Parathyroid adenoma (tissue), 2 donors: ENCODE results near the gene DNAJC25.

Experiments used
- H2AFZ ChIP-seq: fragments of 300-600 bp; sonication (generic); one replicate; pipeline ENCODE4 v1.7.0; 2017; ENCODE audit warnings: antibody characterized with exemption, mild to moderate bottlenecking
- H3K27ac ChIP-seq: fragments of 300-600 bp; sonication (generic); one replicate; pipeline ENCODE4 v1.7.0; 2017
- H3K27me3 ChIP-seq: fragments of 300-600 bp; sonication (generic); one replicate; pipeline ENCODE4 v1.7.0; 2017; ENCODE audit warnings: low read length; ENCODE audit not compliant: control insufficient read depth, insufficient read depth
- H3K36me3 ChIP-seq: fragments of 300-600 bp; sonication (generic); one replicate; pipeline ENCODE4 v1.7.0; 2017; ENCODE audit warnings: low read length; ENCODE audit not compliant: control insufficient read depth, insufficient read depth
- H3K4me1 ChIP-seq: fragments of 300-600 bp; sonication (generic); one replicate; pipeline ENCODE4 v1.7.0; 2017; ENCODE audit warnings: control low read depth
- H3K4me2 ChIP-seq: fragments of 300-600 bp; sonication (generic); one replicate; pipeline ENCODE4 v1.7.0; 2017; ENCODE audit warnings: low read length
- H3K4me3 ChIP-seq: fragments of 300-600 bp; sonication (generic); one replicate; pipeline ENCODE4 v1.7.0; 2017; ENCODE audit warnings: low read depth, low read length
- H3K79me2 ChIP-seq: fragments of 300-600 bp; sonication (generic); one replicate; pipeline ENCODE4 v1.7.0; 2017; ENCODE audit warnings: control low read depth
- H3K9ac ChIP-seq: fragments of 300-600 bp; sonication (generic); one replicate; pipeline ENCODE4 v1.7.0; 2017; ENCODE audit warnings: mild to moderate bottlenecking
- H3K9me3 ChIP-seq: fragments of 300-600 bp; sonication (generic); one replicate; pipeline ENCODE4 v1.7.0; 2017; ENCODE audit warnings: low read length; ENCODE audit not compliant: control insufficient read depth
- TF ChIP-seq, protein P1 (sequence below): fragments of 300-600 bp; sonication (generic); IDR thresholded peaks from one replicate; pipeline ENCODE4 v1.7.0; 2017; ENCODE audit warnings: antibody characterized with exemption, mild to moderate bottlenecking
- donor health status: primary hyperparathyroidism.

Gene DNAJC25

DNA sequence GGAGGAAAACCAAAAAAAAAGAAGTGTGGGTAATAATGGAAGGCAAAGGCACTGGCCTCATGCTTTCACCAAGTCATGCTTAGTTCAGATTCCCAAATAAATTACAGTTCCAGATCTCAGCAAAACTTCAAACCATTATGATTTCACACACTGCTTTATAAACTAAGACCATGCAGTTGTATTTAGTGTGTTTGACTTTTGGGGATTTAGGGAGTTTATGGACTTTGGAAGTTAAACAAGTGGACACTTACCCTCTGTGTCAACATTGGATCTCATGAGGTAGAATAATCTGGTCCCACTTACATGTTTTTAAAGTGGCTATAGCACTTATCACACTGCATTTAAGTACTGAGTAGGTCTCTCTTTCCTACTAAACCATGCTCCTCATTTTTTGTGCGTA lies 3.7 kb downstream of the DNAJC25 start:
- TF ChIP-seq, protein P1, sequence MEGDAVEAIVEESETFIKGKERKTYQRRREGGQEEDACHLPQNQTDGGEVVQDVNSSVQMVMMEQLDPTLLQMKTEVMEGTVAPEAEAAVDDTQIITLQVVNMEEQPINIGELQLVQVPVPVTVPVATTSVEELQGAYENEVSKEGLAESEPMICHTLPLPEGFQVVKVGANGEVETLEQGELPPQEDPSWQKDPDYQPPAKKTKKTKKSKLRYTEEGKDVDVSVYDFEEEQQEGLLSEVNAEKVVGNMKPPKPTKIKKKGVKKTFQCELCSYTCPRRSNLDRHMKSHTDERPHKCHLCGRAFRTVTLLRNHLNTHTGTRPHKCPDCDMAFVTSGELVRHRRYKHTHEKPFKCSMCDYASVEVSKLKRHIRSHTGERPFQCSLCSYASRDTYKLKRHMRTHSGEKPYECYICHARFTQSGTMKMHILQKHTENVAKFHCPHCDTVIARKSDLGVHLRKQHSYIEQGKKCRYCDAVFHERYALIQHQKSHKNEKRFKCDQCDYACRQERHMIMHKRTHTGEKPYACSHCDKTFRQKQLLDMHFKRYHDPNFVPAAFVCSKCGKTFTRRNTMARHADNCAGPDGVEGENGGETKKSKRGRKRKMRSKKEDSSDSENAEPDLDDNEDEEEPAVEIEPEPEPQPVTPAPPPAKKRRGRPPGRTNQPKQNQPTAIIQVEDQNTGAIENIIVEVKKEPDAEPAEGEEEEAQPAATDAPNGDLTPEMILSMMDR = no peak
- H3K4me2 ChIP-seq = no peak overlapping the region
- no peak overlapping the region for H2AFZ ChIP-seq
- no peak overlapping the region for H3K4me3 ChIP-seq
- no peaks in the 10 kb centered on the region for H3K36me3 ChIP-seq
- peaks cover 4% of the 10 kb centered on the region for H3K79me2 ChIP-seq
- peaks cover 10% of the 10 kb centered on the region for H3K4me1 ChIP-seq
- no peaks in the 10 kb centered on the region for H3K9me3 ChIP-seq
- H3K27me3 ChIP-seq = no peaks in the 10 kb centered on the region
- H3K27ac ChIP-seq = no peak overlapping the region
- H3K9ac ChIP-seq = no peak overlapping the region

GRCh38 chr9:111637421-111637950 lies 6.4 kb downstream of the DNAJC25 start:
- no peak overlapping the region for H3K4me3 ChIP-seq
- H3K9me3 ChIP-seq = no peaks in the 10 kb centered on the region
- H2AFZ ChIP-seq = no peak overlapping the region
- H3K27me3 ChIP-seq = no peaks in the 10 kb centered on the region
- TF ChIP-seq, protein P1 = no peak
- no peaks in the 10 kb centered on the region for H3K79me2 ChIP-seq
- H3K36me3 ChIP-seq = no peaks in the 10 kb centered on the region
- no peak overlapping the region for H3K4me2 ChIP-seq
- H3K27ac ChIP-seq = peak overlapping the region; percentile 47
- peaks cover 10% of the 10 kb centered on the region for H3K4me1 ChIP-seq
- H3K9ac ChIP-seq = no peak overlapping the region

- Histone ChIP-seq H3K79me2 (no peaks in the 10 kb centered on the region), H3K27me3 (no peaks in the 10 kb centered on the region), H3K9me3 (no peaks in the 10 kb centered on the region), H3K4me3 (no peak overlapping the region), H3K4me2 (no peak overlapping the region), H3K9ac (no peak overlapping the region), H2AFZ (no peak overlapping the region), H3K27ac (no peak overlapping the region), H3K4me1 (no peaks in the 10 kb centered on the region), H3K36me3 (no peaks in the 10 kb centered on the region)
- TF ChIP-seq, protein P1 = no peak
Observed at GRCh38 chr9:111644195-111644772, 13.2 kb downstream of the DNAJC25 start.

GRCh38 chr9:111645806-111646205 lies 14.7 kb downstream of the DNAJC25 start:
- no peak overlapping the region for H2AFZ ChIP-seq
- H3K4me3 ChIP-seq = no peak overlapping the region
- H3K27ac ChIP-seq = no peak overlapping the region
- no peaks in the 10 kb centered on the region for H3K36me3 ChIP-seq
- no peaks in the 10 kb centered on the region for H3K27me3 ChIP-seq
- H3K4me2 ChIP-seq = no peak overlapping the region
- H3K9ac ChIP-seq = no peak overlapping the region
- TF ChIP-seq, protein P1 = no peak
- H3K9me3 ChIP-seq = no peaks in the 10 kb centered on the region
- no peaks in the 10 kb centered on the region for H3K4me1 ChIP-seq
- H3K79me2 ChIP-seq = no peaks in the 10 kb centered on the region

- TF ChIP-seq, protein P1 = no peak
- Histone ChIP-seq H3K4me2 (no peak overlapping the region), H3K4me3 (no peak overlapping the region), H3K79me2 (no peaks in the 10 kb centered on the region), H3K4me1 (no peaks in the 10 kb centered on the region), H3K9me3 (no peaks in the 10 kb centered on the region), H3K36me3 (no peaks in the 10 kb centered on the region), H2AFZ (no peak overlapping the region), H3K27ac (no peak overlapping the region), H3K27me3 (no peaks in the 10 kb centered on the region), H3K9ac (no peak overlapping the region)
Observed at GRCh38 chr9:111646417-111646816, 15.3 kb downstream of the DNAJC25 start.
